ENCODE results near the gene TUB. TPM values are rescaled to one million over a fixed set of nuclear protein-coding genes. Genes with fewer than 3 reads are reported as not detected.

TUB gene
- total and polyA plus RNA-seq, 2 of the 8 experiments (the other 6 are each of a cell fraction or from before 2014, with no cell fraction given), result 15.3 to 31.3 TPM

DNA sequence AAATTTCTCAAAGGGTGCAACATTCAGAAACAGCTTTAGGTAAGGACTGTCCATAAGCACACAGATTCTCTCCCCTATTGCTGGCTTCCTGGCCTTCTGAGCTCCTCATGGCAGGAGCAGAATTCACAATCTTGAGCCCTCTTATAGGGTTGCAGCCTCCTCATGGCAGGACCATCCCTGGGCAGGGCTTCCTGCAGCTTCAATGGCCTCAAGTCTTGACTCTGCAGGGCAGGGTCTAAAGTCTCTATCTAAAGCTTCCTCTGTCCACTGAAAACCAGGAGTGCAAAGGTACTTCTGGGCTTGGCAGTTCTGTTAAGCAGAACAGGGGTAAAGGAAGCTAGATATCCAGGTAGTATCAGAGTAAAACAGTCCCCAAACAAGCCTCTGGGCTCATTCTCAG lies 28.7 kb downstream of the TUB start:
- no peaks in the 10 kb centered on the region for H3K79me2 ChIP-seq (ENCODE audit: control insufficient read depth in 1 of 2, insufficient read depth in 2 of 2, low read length in 2 of 2)
- no peak overlapping the region for H2BK120ac ChIP-seq (replicated peaks; ENCODE audit: low read depth, low read length)
- no peak overlapping the region for H3K18ac ChIP-seq (ENCODE audit: extremely low read depth, low read length)
- H3K36me3 ChIP-seq (ENCODE audit: control insufficient read depth in 2 of 4, insufficient read depth in 4 of 4, low read length in 3 of 4), result peaks cover 2 to 33% (median 17%) of the 10 kb centered on the region in 4 experiments; a peak in 6 of 8 replicates
- no peak overlapping the region for H3K4me3 ChIP-seq (ENCODE audit: extremely low read depth in 1 of 4, insufficient read depth in 2 of 4, low read depth in 3 of 4, low read length in 4 of 4)
- H2BK12ac ChIP-seq (ENCODE audit: low read depth, low read length), result no peak overlapping the region
- DNase-seq (ENCODE audit: low read depth in 1 of 2, low spot score in 2 of 2) (no peak), FAIRE-seq (no peak)
- H2BK20ac ChIP-seq (ENCODE audit: low read length), result no peak overlapping the region
- no peak overlapping the region for H3K23ac ChIP-seq (ENCODE audit: insufficient read length)
- no peak overlapping the region for H3K9ac ChIP-seq (replicated peaks in 1 of 4; ENCODE audit: extremely low read depth in 1 of 4, low read depth in 3 of 4, low read length in 3 of 4)
- H3K9me3 ChIP-seq (ENCODE audit: insufficient read depth in 2 of 2, low read depth in 1 of 2, low read length in 1 of 2), result no peaks in the 10 kb centered on the region
- H3K27me3 ChIP-seq (replicated peaks in 1 of 4; ENCODE audit: control insufficient read depth in 3 of 4, extremely low read depth in 1 of 4, insufficient read depth in 3 of 4, low read length in 3 of 4), result no peaks in the 10 kb centered on the region
- no peaks in the 10 kb centered on the region for H3K23me2 ChIP-seq (ENCODE audit: low read depth, low read length)
- no peak overlapping the region for H3K4me2 ChIP-seq (ENCODE audit: insufficient read depth in 1 of 2, low read depth in 2 of 2, low read length in 2 of 2)
- ChIA-PET CTCF (ENCODE audit: partially characterized antibody) (interaction anchor here (0.9 to 7.4 kb wide), 7 partner anchors 11 to 76 kb away, joined by 3 to 96 read pairs (median 5); no protein-coding TSS in a partner anchor), POLR2A (ENCODE audit: partially characterized antibody) (interaction anchor here (2.9 kb wide), 1 partner anchor 11 kb away, joined by 12 read pairs; no protein-coding TSS in a partner anchor)
- TF ChIP-seq SUZ12 (IDR thresholded peaks at IDR 0.05; ENCODE audit: low read length) (no peak), BACH1 (IDR thresholded peaks at IDR 0.05; ENCODE audit: low read length) (no peak), FOSL1 (IDR thresholded peaks at IDR 0.05; ENCODE audit: insufficient read depth, low read depth, low read length) (no peak), CTBP2 (IDR thresholded peaks at IDR 0.05; ENCODE audit: borderline replicate concordance, insufficient read depth, insufficient read length, low read length) (no peak), JUND (IDR thresholded peaks at IDR 0.05; ENCODE audit: low read length) (no peak), RNF2 (IDR thresholded peaks at IDR 0.05; ENCODE audit: borderline replicate concordance, low read depth, low read length, missing control alignments, poor library complexity, severe bottlenecking) (no peak), HDAC2 (IDR thresholded peaks at IDR 0.05; ENCODE audit: borderline replicate concordance in 1 of 2, low read depth in 2 of 2, low read length in 2 of 2) (no peak), ASH2L (IDR thresholded peaks at IDR 0.05; ENCODE audit: low read length) (no peak)
- TF ChIP-seq, protein P1, sequence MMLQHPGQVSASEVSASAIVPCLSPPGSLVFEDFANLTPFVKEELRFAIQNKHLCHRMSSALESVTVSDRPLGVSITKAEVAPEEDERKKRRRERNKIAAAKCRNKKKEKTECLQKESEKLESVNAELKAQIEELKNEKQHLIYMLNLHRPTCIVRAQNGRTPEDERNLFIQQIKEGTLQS (IDR thresholded peaks at IDR 0.05; ENCODE audit: insufficient read depth, low read depth, low read length), result no peak
- no peak overlapping the region for H2AFZ ChIP-seq (ENCODE audit: low read length)
- no peak overlapping the region for H2BK5ac ChIP-seq (ENCODE audit: low read depth, low read length)
- H3K4me1 ChIP-seq (replicated peaks in 1 of 4; ENCODE audit: control insufficient read depth in 3 of 4, insufficient read depth in 4 of 4, low read length in 3 of 4), result no peaks in the 10 kb centered on the region
- no peak overlapping the region for H4K91ac ChIP-seq (replicated peaks; ENCODE audit: insufficient read length, low read length)
- H3K14ac ChIP-seq (ENCODE audit: insufficient read length), result no peak overlapping the region
- H4K20me1 ChIP-seq (replicated peaks in 1 of 2; ENCODE audit: control insufficient read depth in 1 of 2, insufficient read depth in 2 of 2, low read length in 2 of 2), result peaks cover 2 to 5% of the 10 kb centered on the region in 2 experiments
- H3K4ac ChIP-seq (replicated peaks; ENCODE audit: insufficient read length, low read depth, low read length), result no peak overlapping the region
- H2BK15ac ChIP-seq (ENCODE audit: low read length), result no peak overlapping the region
- no peak overlapping the region for H2AK5ac ChIP-seq (ENCODE audit: low read depth, low read length)
- no peak overlapping the region for H3K27ac ChIP-seq (ENCODE audit: low read depth, low read length)
- H3K56ac ChIP-seq (replicated peaks; ENCODE audit: insufficient read length, low read depth, low read length), result no peak overlapping the region
- no peaks in the 10 kb centered on the region for H3K79me1 ChIP-seq (ENCODE audit: low read depth, low read length)
- H4K8ac ChIP-seq (ENCODE audit: extremely low read depth, insufficient read depth, low read length), result no peak overlapping the region
- no peak overlapping the region for H4K5ac ChIP-seq (ENCODE audit: insufficient read length, low read depth, low read length)
